ENCODE measurements around the gene CLEC4M.
"Not testable (repeated sequence)": the region's sequence is repeated elsewhere in the genome, so short reads cannot be mapped to it uniquely, and the experiment has no call there.

CLEC4M gene

DNA sequence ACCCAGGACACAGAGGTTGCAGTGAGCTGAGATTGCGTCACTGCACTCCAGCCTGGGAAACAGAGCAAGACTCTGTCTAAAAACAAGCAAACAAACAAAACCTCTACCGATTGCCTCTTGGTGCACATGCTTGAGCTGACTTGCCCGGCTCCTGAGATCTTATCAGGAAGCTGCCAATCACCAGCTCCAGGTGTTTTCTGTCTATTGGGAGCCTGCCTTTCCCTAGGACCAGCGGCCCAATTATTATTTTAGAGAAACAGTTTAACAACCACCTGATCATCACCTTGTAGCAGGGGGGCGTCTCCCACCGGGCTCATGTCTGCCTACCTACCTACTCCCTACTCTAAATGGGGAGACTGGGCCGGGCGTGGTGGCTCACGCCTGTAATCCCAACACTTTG, 10.8 kb downstream of the CLEC4M start:
- no peak for DNase-seq (ENCODE audit: low read depth in 2 of 2)

DNA sequence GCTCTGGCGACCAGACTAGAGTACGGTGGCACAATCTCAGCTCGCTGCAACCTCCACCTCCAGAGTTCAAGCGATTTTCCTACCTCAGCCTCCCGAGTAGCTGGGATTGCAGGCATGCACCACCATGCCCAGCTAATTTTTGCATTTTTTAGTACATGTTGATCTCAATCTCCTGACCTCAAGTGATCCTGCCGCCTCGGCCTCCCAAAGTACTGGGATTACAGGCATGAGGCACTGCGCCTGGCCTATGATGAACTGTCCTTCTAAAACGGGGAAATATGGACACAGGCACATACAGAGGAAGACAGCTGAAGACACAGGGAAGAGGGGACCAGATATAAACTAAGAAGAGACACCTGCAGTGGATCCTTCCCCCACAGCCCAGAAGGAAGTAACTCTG, 12.7 kb downstream of the CLEC4M start:
- no peak for DNase-seq (ENCODE audit: low read depth in 2 of 2)

DNA sequence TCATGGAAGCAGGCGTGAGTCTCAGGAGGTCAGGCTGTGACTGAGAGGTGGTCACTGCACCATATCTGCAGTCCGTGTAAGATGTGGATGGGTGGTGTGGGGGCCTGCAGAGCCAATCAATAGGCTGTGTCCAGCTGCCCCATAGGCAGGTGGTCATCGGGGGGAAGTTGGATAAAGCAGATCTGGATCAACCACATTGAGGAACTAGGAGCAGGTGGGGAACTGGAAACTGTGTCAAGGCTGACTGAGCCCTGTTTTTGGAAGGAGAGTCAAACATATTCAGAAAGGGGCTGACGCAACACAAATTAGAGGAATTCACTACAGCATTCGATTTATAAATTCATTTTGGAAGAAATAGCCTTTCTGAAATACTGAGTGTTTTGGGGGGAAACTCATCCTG, 15.0 kb downstream of the CLEC4M start:
- no peak for DNase-seq (ENCODE audit: low read depth in 2 of 2)

DNA sequence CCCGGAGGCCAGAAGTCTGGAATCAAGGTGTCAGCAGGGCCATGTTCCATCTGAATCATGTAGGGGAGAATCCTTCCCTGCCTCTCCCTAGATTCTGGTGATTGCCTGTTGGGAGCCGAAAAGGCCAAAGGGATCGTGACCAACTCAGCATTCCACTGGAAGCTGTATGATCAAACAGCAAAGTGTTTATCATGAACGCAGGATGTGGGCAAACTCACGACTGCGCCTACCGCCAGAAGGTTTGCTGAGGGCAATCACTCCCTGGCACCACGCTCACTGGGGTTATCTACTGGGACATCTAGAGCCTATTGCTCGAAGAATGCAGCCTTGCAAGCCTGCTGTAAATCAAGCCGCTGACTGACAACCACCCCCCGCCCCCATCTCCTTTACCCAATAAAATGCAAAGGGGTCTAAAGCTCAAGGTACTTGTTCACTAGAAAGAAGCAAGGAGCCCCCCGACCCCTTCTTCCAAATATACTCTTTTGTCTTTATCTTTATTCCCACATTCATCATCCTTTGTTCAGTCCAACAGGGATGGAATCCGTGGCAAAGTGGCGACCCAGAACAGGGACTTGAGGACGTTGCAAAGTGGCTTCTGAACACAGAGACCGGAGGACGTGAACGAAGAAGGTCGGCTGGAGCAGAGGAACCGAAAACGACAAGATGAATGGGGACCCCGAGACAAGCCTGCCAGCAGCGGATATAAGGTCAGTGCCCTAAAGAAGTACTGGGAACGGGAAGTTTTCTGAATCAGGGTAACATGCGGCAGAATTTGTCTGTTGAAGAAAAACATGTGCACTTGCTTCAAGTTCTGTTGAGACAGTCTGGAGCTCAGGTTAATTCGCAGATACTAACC, 16.8 kb downstream of the CLEC4M start:
- DNase-seq (ENCODE audit: low read depth in 2 of 2) = no peak

DNA sequence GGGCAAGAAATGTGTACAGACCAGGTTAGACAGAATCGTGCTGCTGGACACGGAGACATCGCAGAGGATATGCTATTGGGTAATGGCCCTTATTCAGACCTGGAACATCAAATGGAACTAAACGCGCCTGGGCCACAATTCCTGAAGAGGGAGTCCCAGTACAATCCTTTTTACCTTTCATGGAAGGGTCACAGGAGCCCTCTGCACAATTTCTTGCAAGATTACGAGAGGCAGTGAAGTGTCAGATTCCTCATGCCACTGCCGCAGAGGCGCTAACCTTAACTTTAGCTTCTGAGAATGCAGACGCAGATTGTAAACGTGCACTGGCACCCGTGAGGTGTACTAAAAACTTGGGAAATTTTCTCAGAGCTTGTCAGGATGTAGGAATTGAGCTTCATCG, 18.1 kb downstream of the CLEC4M start:
- no peak for DNase-seq (ENCODE audit: low read depth in 2 of 2)

DNA sequence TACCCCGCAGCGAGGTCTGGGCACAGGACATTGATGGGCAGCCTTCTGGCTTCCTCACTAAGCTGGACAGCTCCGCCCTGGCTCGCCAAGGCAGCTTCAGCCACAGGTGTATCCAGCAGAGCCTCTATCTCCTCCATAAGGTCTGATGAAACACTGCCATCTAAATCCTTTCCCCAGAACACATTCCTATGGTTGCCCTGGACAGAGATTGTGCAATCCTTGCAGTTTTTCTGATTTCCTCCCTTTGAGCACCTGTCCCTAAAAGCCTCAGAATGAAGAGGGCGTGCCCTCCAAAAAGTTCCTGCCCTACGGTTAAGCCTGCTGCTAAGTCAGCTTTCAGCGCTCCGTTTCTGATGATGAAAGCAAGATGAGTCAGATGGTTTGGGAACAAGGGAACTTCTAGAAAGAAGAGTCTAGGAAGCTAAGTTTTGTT, 21.0 kb downstream of the CLEC4M start:
- no peak for DNase-seq (ENCODE audit: low read depth in 2 of 2)

DNA sequence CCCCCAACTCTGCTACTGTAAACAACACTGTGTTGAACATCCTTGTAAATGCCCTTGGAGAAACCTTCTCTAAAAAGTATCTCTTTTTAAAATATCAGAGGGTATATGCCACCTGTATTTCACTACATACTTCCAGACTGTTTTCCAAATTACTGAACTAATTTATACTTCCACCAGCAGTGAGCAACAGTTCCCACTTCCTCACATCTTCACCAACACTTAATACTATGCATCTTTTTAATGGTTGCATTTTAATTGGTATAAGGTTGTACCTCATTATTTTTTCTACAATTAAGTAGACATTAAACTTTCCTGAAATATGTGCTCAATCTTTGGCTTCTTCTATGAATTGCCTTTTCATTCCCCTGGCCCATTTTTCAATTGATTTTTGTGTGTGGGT, 21.8 kb downstream of the CLEC4M start:
- no peak for DNase-seq (ENCODE audit: low read depth in 2 of 2)

DNA sequence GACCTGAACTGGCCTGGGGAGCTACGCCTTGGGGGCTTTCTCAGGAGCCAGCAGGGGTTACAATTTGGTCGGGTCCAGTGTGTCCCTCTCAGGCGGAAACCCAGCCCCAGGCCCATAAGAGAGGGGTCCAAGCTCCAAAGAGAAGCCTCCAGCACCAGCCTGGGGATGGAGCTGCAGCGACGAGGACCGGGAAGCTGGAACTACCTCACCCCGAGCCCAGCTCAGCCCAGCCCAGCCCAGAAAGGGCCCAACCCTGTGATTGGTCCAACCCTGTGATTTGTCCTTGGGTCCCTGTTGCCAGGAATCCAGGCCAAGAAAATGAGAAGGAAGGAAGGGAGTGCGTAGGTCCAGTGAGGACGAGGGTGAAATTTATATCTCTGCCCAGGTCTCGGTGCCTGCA, 24.1 kb downstream of the CLEC4M start:
- no peak for DNase-seq (ENCODE audit: low read depth in 2 of 2)

DNA sequence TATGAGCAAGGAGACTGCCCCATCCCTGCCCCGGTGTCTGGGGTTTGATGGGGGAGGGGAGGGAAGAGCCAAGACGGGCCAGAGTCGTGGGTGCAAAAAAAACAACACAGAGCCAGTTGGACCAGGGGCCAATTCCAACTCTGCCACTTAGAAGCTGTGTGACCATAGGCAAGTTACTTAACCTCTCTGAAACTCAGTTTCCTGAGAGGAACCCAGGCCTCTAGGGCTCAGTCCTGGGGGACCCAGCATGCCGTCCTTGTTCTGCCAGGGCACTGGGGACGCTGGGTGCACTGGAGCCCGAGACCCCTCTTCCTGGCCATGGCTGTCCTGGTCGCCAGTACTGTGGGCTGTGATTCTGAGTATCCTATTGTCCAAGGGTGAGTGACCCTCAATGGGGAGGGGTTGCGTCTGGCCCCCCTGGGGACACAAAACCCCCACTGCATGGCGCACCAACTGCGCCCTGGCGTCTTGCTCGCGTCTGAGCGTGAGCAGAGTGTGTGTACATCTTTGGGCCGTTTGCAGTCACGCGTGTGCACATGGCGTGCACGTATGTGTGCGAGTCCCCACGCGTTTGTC, 24.6 kb downstream of the CLEC4M start:
- DNase-seq (ENCODE audit: low read depth in 2 of 2) = no peak

DNA sequence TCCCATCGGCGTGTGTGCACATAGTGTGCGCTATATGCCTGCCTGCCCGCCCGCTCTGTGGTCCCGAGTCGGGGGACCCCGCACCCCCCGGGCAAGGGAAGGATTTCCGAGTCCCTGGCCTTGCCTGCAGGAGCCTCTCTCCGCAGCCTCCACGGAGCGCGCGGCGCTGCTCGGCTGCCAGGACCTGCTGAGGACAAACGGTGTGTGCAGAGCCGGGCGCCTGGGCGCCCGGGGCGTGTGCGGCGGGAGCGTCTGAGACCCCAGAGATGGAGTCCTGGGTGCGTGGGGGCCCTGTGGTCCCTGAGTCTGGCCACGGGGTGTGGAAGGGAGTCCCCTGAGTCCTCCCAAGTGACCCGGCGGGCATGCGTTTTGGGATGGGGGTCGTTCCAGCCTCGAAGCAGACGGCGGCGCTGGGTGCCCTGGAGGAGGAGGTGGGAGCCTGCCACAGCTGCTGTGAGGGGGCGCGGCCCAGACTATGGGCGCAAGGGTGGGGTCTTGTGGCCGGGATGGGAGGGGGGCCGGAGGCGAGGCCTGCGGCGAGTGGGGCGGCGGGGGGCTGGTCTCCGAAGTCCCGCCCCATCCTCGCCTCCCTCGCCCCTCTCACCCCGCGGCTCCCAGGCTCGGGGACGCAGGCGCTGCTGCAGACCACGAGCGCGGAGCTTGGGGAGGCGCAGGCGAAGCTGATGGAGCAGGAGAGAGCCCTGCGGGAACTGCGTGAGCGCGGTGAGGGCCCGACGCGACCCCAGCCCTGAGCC, 25.3 kb downstream of the CLEC4M start:
- no peak for DNase-seq (ENCODE audit: low read depth in 2 of 2)

DNA sequence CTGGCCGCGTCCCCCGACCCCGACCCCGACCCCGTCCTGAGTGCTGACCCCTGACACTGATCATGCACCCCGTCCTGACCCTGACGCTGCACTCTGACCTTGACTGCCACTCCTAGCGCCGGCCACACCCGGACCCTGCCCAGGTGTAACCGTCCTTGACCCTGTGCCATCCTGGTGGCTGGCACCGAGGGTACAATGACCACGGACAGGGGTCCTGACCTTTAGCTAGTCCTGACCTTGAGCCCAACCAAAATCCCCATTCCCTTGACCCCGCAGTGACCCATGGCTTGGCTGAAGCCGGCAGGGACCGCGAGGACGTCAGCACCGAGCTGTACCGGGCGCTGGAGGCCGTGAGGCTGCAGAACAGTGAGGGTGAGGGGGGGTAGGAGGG, 25.9 kb downstream of the CLEC4M start:
- no peak for DNase-seq (ENCODE audit: low read depth in 2 of 2)

DNA sequence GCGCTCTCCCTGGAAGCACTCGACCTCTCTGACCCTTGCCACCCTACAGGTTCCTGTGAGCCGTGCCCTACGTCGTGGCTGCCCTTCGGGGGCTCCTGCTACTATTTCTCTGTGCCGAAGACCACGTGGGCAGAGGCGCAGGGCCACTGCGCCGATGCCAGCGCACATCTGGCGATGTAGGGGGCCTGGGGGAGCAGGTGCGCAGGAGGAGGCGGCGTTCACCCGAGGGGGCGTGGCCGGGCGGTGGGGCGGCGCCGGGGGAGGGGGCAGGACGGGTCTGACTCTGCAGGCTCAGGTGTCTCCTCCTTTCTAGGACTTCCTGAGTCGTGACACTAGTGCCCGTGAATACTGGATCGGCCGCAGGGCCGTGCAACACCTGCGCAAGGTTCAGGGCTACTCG, 26.4 kb downstream of the CLEC4M start:
- no peak for DNase-seq (ENCODE audit: low read depth in 2 of 2)

DNA sequence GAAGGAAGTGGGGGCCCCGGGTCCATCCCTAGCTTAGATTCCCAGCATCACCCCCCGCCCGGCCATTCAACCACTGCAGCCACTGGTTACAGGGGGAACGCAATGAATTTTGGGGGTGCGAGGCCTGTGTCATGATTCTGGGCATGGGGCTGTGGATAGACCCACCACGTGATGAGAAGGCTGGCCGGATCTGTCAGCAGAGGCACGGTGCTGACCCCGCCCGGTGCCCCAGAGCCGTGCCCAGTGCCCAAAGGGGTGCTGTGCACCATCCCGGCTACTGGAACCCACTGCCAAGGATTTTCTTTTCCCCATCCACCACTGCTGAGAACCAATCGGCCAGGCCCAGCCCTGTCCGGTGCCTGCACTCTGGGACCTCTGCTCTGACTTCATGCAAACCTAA, 27.4 kb downstream of the CLEC4M start:
- no peak for DNase-seq (ENCODE audit: low read depth in 2 of 2)

DNA sequence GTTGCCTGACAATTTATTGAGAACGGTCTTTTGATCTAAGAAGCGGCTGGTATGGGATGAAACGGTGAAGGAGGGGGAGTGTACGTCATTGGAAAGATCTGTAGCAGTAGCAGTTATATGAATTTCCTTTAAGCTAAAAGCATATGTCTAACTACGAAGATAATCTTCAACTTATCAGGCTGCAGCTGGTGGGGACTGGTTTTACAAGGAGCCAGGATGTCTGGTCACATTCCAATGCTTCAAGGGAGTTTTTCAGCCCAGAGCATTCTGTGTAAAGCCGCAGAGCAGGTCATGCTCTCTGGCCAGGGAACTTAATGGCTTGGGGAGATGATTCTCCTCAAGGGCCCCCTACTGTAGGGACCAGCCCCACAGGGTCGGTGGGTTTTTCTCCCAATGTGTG, 29.2 kb downstream of the CLEC4M start:
- no peak for DNase-seq (ENCODE audit: low read depth in 2 of 2)

DNA sequence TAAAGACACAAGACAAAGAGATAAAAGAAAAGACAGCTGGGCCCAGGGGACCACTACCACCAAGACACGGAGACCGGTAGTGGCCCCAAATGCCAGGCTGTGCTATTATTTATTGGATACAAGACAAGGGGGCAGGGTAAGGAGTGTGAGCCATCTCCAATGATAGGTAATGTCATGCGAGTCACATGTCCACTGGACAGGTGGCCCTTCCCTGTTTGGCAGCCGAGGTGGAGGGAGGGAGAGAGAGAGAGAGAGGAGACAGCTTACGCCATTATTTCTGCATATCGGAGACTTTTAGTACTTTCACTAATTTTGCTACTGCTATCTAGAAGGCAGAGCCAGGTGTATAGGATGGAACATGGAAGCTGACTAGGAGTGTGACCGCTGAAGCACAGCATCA, 29.7 kb downstream of the CLEC4M start:
- DNase-seq (ENCODE audit: low read depth in 2 of 2) = not testable (repeated sequence)

DNA sequence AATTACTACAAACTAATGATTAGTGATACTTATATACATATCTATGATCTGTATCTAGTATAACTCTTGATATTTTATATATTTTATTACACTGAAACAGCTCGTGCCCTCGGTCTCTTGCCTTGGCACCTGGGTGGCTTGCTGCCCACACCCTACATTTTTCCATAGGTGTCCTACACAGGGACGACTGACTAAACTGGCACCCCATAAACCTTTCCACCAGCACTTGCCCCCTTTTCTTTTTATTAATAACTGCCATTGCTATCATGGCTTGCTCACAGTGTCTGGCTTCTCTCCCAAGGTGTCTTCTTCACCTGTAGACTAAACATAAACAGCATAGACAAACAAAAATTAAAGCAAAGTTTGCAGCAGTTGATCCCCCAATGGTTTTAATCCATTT, 30.4 kb downstream of the CLEC4M start:
- no peak for DNase-seq (ENCODE audit: low read depth in 2 of 2)

DNA sequence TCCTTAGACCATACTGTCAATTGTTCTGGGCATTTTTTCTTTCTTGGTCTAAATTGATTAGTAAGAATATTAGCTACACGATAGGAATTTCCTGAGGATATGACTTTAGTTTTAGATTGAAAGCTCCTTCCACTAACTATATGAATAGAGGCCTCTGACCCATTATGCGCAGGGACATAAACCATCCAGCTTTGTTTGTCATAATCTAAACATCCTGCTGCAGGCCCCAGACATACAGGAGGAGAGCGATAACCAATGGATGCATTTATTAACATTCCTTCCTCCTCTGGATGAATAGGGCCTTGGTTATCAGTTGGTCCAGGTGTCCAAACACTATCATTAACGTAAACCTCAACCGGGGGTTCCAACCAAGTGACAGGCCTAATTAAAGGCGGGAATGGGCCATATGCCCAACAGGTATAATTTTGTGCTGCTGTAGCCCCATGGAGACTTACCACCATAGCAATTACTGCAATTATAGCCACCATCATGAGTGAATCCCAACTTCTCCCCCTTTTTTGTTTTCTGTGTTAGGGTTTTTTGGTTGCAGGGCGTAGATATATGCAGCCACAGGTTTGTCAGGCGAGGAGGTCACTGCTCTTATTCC, 32.6 kb downstream of the CLEC4M start:
- no peak for DNase-seq (ENCODE audit: low read depth in 2 of 2)

DNA sequence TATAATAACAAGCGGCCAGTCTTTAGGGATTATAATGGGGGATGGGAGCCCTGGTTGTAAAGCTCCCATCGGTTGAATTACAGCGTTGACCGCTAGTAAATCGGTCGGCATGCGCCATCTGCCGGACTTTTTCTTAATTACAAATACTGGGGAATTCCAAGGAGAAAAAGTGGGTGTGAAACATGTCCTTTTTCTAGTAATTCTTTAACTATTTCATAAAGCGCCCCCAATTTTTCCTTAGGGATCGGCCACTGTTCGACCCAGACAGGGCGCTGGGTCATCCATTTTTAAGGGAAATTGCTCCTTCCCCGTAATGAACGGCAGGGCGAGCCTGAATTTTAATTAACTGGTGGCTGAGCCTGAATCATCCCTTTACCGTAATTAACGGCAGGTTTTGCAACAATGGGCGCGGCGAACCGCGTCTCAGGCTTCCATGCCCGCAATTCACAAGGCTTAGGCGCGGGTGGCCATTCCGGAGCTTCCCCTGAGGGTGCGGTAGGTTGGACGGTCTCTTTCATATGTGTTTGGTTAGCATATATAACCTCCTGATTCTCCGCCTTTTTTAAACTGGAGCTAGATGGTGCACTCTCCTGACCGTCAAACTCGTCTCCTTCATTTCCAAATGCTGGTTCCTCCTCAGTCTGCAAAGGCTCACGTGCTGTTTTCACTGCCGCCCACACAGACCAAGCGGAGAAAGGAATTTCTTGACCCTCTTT, 36.8 kb downstream of the CLEC4M start:
- peak; percentile 15 to 34 for DNase-seq (ENCODE audit: low read depth in 2 of 2)

DNA sequence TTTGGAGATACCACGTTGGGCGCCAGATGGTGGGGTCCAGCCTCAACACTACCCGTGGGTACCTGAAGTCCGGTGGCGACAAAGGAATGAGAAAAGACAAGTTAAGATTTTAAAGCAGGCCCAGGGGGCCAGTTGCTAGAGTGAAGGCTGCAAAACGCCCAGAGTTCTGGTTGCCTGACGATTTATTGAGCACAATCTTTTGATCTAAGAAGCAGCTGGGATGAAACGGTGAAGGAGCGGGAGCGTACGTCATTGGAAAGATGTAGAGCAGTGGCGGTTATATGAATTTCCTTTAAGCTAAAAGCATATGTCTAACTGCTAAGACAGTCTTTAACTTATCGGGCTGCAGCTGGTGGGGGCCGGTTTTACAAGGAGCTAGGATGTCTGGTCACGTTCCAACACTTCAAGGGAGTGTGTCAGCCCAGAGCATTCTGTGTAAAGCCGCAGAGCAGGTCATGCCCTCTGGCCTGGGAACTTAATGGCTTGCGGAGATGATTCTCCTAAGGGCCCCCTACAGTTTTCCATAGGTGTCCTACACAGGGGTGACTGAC, 38.1 kb downstream of the CLEC4M start:
- no peak for DNase-seq (ENCODE audit: low read depth in 2 of 2)

DNA sequence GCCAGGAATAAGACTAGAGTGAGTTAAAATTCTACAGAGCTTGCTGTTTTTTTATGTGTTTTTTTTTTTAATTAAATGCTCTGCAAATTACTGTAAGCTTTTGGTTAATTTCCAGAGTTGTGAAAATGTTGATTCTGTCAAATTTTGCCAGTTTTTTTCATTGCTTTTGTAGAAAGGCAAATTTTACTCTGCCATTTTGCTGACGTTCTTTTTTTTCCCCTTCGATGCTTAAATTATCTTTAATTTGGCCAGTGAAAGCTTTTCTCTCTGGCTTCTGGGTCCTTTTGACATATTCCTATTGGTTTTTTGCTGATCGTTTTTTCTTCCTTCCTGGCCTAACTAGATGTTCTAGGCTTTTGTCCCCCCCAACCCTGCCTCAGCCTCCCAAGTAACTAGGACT, 43.2 kb downstream of the CLEC4M start:
- DNase-seq (ENCODE audit: low read depth in 2 of 2) = no peak

DNA sequence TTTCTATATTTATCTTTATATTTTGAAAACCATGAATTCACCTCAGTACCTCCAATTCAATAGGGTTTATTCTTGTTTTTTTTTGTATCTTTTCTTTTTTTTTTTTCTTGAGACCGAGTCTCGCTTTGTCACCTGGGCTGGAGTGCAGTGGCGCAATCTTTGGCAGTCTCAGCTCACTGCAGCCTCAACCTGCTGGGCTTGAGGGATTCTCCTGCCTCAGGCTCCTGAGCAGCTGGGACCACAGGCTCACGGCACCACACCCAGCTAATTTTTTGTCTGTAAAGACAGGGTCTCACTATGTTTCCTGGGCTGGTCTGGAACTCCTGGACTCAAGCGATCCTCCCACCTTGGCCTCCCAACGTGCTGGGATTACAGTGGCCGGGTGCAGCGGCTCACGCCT, 43.8 kb downstream of the CLEC4M start:
- DNase-seq (ENCODE audit: low read depth in 2 of 2) = no peak

DNA sequence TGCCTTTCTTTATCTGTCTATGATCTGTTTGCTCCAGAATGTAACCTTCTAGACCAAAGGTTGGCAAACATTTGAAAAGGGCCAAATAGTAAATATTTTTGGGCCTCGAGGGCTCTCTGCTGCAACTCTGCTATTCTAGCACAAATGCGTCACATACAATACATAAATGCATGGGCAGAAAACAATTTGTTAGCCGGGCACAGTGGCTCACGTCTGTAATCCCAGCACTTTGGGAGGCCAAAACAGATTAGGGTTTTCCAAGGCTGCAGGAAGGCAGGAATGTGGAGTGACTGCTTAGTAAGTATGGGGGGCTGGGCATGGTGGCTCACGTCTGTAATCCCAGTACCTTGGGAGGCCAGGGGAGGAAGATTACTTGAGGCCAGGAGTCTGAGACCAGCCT, 45.1 kb downstream of the CLEC4M start:
- DNase-seq (ENCODE audit: low read depth in 2 of 2) = no peak

Measured in stimulated activated CD8-positive, alpha-beta memory T cell treated with anti-CD3 and anti-CD28 coated beads, Interleukin-2, amount 100 ng/mL, for 48 hours (primary cell).